Raji (cell line): ENCODE data around the gene RIPK4.

Source experiments
- POLR2A ChIP-seq: IDR thresholded peaks from 2 replicates; pipeline ENCODE4 v1.6.1; 2011; ENCODE audit warnings: low read depth, low read length, control low read depth; ENCODE audit not compliant: insufficient read depth

The RIPK4 gene

GRCh38 chr21:41778930-41779600 is 12.2 kb upstream of the RIPK4 start:
- TF ChIP-seq POLR2A, result no peak

- TF ChIP-seq POLR2A, result no peak
Measured at GRCh38 chr21:41777951-41778815, 11.3 kb upstream of the RIPK4 start.

GRCh38 chr21:41776778-41777177 is 9.9 kb upstream of the RIPK4 start:
- TF ChIP-seq POLR2A, result no peak

GRCh38 chr21:41775149-41775472 is 8.3 kb upstream of the RIPK4 start:
- TF ChIP-seq POLR2A, result no peak

GRCh38 chr21:41774467-41775148 is 7.8 kb upstream of the RIPK4 start:
- no peak for TF ChIP-seq POLR2A

- no peak for TF ChIP-seq POLR2A
Measured at GRCh38 chr21:41772351-41773080, 5.7 kb upstream of the RIPK4 start.

GRCh38 chr21:41771625-41771945 is 4.7 kb upstream of the RIPK4 start:
- no peak for TF ChIP-seq POLR2A

- TF ChIP-seq POLR2A, result no peak
Measured at GRCh38 chr21:41770901-41771624, 4.2 kb upstream of the RIPK4 start.

- TF ChIP-seq POLR2A, result no peak
Measured at GRCh38 chr21:41769933-41770332, 3.1 kb upstream of the RIPK4 start.

GRCh38 chr21:41769521-41769920 is 2.7 kb upstream of the RIPK4 start:
- TF ChIP-seq POLR2A, result no peak

GRCh38 chr21:41769111-41769510 is 2.3 kb upstream of the RIPK4 start:
- TF ChIP-seq POLR2A, result no peak

- no peak for TF ChIP-seq POLR2A
Measured at GRCh38 chr21:41768437-41769042, 1.7 kb upstream of the RIPK4 start.

- no peak for TF ChIP-seq POLR2A
Measured at GRCh38 chr21:41767606-41768436, 969 bp upstream of the RIPK4 start.
